Upper lobe of left lung (tissue), 6 donors: ENCODE results near the gene MICAL3. TPM values are rescaled to one million over a fixed set of nuclear protein-coding genes. Genes with fewer than 3 reads are reported as not detected.

ENCODE experiments used
- ATAC-seq, 2 donors: fragments of 200-7000 bp; cut with Tn5 transposase; one replicate each; pipeline ENCODE4 v1.9.1; 2022; ENCODE audit warnings: mild to moderate bottlenecking in 2 of 2, moderate library complexity in 2 of 2; ENCODE audit not compliant: low FRiP score in 2 of 2
- DNase-seq, 2 donors: peaks; one replicate each; pipeline ENCODE4 v3.0.0-alpha.2; 2019 to 2020
- H3K27ac ChIP-seq, 4 donors: fragments of 200-600 bp; sonication (generic); one replicate each; pipeline ENCODE4 v1.5.1; 2016 to 2019
- H3K27me3 ChIP-seq, 4 donors: fragments of 200-600 bp; sonication (generic); one replicate each; pipeline ENCODE4 v1.5.1; 2017 to 2019
- H3K36me3 ChIP-seq, 4 donors: fragments of 200-600 bp; sonication (generic); one replicate each; pipeline ENCODE4 v1.5.1; 2016 to 2019
- H3K4me1 ChIP-seq, 4 donors: fragments of 200-600 bp; sonication (generic); one replicate each; pipeline ENCODE4 v1.5.1; 2018 to 2019
- H3K4me3 ChIP-seq, 4 donors: fragments of 200-600 bp; sonication (generic); one replicate each; pipeline ENCODE4 v1.5.1; 2017 to 2019; ENCODE audit warnings: mild to moderate bottlenecking in 2 of 4, moderate library complexity in 1 of 4
- H3K9me3 ChIP-seq, 4 donors: fragments of 200-600 bp; sonication (generic); one replicate each; pipeline ENCODE4 v1.5.1; 2018 to 2019
- EP300 ChIP-seq, 4 donors: sonication (generic); formaldehyde crosslinking; IDR thresholded peaks; one replicate each; pipeline ENCODE4 v1.5.1; 2017; ENCODE audit warnings: antibody characterized with exemption in 4 of 4, control low read depth in 2 of 4
- POLR2A ChIP-seq, 4 donors: fragments of 450-650 bp; IDR thresholded peaks; one replicate each; pipeline ENCODE4 v1.5.1; 2016 to 2017; ENCODE audit warnings: antibody characterized with exemption in 4 of 4, mild to moderate bottlenecking in 2 of 4
- POLR2AphosphoS5 ChIP-seq, 2 donors: sonication (generic); formaldehyde crosslinking; IDR thresholded peaks; one replicate each; pipeline ENCODE4 v1.5.1; 2017; ENCODE audit warnings: antibody characterized with exemption in 2 of 2
- WGBS, 2 donors: methylation state at CpG; one replicate each; pipeline ENCODE4 v1.1.5; 2017 to 2018; 5-methylcytosine and 5-hydroxymethylcytosine counted together
- total RNA-seq, 6 donors: library from RNA; depleted of rRNA in 4 of 6; stranded (reverse); fragments of >200 nt in 4 of 6; gene quantifications; one replicate each; pipeline versions ENCODE4 v1.1.0 to v1.2.1, GENCODE V29; 2016 to 2021
- TF ChIP-seq, protein P1 (sequence below), 6 experiments: fragments of 450-650 bp in 4 of 6; fragments of 200-600 bp in 2 of 6; sonication (generic) in 2 of 6; IDR thresholded peaks; one replicate each; pipeline ENCODE4 v1.5.1; 2016 to 2019; ENCODE audit warnings: antibody characterized with exemption in 6 of 6
- donor health status: DM: no; HTN: no; CAD: no; lungs with moderate emphysema.
- donor health status: DM: no; HTN: yes; CAD: no; lungs with severe emphysema.

MICAL3 gene
- total RNA-seq, 6 donors from 2014 or later = 6.4 to 39.8 (median 23.4) TPM

DNA sequence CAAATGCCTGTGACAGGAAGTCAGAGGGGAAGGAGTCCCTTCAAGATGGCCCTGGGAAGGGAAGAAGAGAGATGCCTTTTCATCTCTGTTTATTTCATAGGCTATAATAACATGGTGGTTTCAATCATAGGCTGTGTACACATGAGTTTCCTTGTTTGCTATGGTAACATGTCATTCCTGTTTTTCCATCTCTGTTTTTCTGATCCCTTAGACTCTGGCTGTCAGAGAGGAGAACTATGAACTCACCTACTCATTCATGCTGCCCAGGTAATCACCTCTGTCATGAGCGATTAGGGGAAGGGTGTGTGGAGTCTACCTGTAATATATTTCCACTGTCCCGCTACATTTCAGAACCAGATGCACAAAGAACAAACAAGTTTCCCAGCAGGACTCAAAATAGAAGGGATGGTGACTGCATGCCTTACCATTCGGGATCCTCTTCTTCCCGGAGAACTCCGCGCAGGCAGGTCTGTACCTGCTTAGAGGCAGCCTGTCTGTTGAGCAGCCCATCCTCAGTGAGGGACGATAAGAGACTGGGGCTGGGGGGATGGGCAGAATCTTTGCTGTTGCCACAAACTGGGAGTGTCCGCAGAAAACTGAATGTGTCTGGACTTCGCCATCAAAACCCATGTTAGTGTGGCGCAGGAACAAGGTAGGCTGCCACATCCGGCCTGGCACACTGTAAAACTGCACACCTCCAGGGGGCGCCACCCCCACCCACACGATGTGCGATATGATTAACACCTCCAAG lies 46.4 kb upstream of the MICAL3 start:
- WGBS, 2 donors = 78 to 83% methylated on average over 14 of the region's 14 CpGs
- no peaks in the 10 kb centered on the region for H3K27me3 ChIP-seq
- no peak overlapping the region for H3K27ac ChIP-seq
- H3K36me3 ChIP-seq = no peaks in the 10 kb centered on the region
- peaks cover 0 to under 1% (median 0%) of the 10 kb centered on the region in 4 donors for H3K4me1 ChIP-seq
- no peak overlapping the region for H3K4me3 ChIP-seq
- DNase-seq = no peak
- H3K9me3 ChIP-seq = no peaks in the 10 kb centered on the region
- TF ChIP-seq POLR2A (IDR thresholded peaks at IDR 0.05) (no peak), POLR2AphosphoS5 (IDR thresholded peaks at IDR 0.05) (no peak)
- no peak for ATAC-seq

DNA sequence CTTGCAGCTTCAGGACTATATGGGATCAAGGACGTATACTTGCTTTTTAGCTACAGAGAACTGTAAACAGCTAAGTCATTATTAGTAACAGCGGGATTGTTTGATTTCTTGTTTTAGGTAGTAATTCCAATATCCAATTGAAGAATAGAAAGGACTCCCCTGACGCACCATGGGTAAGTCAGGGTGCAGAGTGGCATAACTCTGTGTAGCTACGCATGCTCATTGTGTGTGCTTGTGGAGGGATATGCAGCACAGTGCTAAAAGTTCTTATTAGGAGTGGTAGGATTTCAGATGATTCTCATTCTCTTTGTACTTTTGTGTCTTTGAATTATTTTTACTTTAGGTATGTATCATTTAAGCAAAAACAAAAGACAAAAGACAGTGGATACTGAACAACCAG lies 45.7 kb upstream of the MICAL3 start:
- Histone ChIP-seq H3K27ac (no peak overlapping the region), H3K27me3 (no peaks in the 10 kb centered on the region), H3K4me3 (no peak overlapping the region), H3K4me1 (no peaks in the 10 kb centered on the region), H3K36me3 (no peaks in the 10 kb centered on the region), H3K9me3 (no peaks in the 10 kb centered on the region)
- no peak for ATAC-seq
- 82 to 93% methylated on average over 4 of the region's 4 CpGs for WGBS, 2 donors
- no peak for TF ChIP-seq POLR2A (IDR thresholded peaks at IDR 0.05)
- TF ChIP-seq EP300 (IDR thresholded peaks at IDR 0.05) = no peak
- no peak for DNase-seq

DNA sequence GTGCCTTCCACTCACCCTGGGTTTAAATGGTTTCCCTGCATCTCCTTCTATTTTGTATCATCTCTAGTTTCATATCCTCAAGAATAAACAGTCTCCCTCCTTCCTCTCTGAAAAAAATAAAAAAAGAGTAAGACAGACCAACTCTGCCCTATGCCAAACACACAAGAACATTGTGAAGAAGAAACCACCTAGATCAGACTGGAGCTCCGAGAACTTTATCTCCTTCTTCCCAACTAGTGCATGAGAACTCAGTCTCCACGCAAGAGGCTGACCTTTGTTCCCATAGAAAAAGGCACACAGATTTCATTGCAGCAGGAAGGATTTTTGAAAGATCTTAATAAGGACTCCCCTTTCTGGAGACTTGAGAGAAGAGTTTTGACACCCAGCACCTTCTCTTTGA lies 44.7 kb upstream of the MICAL3 start:
- Histone ChIP-seq H3K27ac (no peak overlapping the region), H3K4me1 (no peaks in the 10 kb centered on the region), H3K27me3 (no peaks in the 10 kb centered on the region), H3K9me3 (no peaks in the 10 kb centered on the region), H3K36me3 (no peaks in the 10 kb centered on the region), H3K4me3 (no peak overlapping the region)
- WGBS, 2 donors = 74 to 76% methylated on average over 2 of the region's 2 CpGs
- ATAC-seq (no peak), DNase-seq (no peak)
- TF ChIP-seq, protein P1, sequence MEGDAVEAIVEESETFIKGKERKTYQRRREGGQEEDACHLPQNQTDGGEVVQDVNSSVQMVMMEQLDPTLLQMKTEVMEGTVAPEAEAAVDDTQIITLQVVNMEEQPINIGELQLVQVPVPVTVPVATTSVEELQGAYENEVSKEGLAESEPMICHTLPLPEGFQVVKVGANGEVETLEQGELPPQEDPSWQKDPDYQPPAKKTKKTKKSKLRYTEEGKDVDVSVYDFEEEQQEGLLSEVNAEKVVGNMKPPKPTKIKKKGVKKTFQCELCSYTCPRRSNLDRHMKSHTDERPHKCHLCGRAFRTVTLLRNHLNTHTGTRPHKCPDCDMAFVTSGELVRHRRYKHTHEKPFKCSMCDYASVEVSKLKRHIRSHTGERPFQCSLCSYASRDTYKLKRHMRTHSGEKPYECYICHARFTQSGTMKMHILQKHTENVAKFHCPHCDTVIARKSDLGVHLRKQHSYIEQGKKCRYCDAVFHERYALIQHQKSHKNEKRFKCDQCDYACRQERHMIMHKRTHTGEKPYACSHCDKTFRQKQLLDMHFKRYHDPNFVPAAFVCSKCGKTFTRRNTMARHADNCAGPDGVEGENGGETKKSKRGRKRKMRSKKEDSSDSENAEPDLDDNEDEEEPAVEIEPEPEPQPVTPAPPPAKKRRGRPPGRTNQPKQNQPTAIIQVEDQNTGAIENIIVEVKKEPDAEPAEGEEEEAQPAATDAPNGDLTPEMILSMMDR (IDR thresholded peaks at IDR 0.05) = no peak
- TF ChIP-seq EP300 (IDR thresholded peaks at IDR 0.05) (no peak), POLR2A (IDR thresholded peaks at IDR 0.05) (no peak), POLR2AphosphoS5 (IDR thresholded peaks at IDR 0.05) (no peak)

DNA sequence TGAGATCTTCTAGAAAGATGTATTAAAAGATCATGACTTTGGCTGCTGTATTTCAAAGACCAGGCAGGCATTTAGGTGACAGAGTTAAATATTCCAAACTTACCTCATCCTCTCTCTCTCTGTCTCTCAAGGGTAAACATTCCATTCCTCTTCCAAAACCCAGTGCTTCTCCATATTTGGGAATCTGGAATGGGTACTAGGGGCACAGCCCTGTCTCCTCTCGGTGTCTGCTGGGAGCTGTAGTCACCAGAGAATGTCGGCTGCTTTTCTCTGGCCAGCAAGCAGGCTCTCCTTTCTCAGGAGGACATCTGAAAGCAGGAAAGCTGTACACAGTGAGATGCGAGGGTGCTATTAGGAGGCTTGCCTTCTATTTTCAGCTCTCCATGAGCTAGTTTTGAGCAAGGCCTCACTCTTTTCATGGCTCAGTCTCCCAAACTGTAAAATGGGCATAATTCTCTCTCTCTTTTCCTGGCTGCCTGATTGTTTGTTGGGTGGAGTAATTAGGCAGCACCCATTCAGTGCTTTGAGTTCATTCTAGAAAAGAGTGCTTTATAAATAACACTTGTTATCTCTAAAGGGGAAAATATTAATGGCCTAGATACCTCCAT lies 44.1 kb upstream of the MICAL3 start:
- Histone ChIP-seq H3K27ac (no peak overlapping the region), H3K9me3 (no peaks in the 10 kb centered on the region), H3K4me1 (no peaks in the 10 kb centered on the region), H3K36me3 (no peaks in the 10 kb centered on the region), H3K4me3 (no peak overlapping the region), H3K27me3 (no peaks in the 10 kb centered on the region)
- 70 to 73% methylated on average over 3 of the region's 3 CpGs for WGBS, 2 donors
- DNase-seq (no peak), ATAC-seq (peak in 1 of 2 donors; percentile 59)
- TF ChIP-seq EP300 (IDR thresholded peaks at IDR 0.05) (no peak), POLR2AphosphoS5 (IDR thresholded peaks at IDR 0.05) (no peak), POLR2A (IDR thresholded peaks at IDR 0.05) (no peak)
- TF ChIP-seq, protein P1 (IDR thresholded peaks at IDR 0.05) = no peak

DNA sequence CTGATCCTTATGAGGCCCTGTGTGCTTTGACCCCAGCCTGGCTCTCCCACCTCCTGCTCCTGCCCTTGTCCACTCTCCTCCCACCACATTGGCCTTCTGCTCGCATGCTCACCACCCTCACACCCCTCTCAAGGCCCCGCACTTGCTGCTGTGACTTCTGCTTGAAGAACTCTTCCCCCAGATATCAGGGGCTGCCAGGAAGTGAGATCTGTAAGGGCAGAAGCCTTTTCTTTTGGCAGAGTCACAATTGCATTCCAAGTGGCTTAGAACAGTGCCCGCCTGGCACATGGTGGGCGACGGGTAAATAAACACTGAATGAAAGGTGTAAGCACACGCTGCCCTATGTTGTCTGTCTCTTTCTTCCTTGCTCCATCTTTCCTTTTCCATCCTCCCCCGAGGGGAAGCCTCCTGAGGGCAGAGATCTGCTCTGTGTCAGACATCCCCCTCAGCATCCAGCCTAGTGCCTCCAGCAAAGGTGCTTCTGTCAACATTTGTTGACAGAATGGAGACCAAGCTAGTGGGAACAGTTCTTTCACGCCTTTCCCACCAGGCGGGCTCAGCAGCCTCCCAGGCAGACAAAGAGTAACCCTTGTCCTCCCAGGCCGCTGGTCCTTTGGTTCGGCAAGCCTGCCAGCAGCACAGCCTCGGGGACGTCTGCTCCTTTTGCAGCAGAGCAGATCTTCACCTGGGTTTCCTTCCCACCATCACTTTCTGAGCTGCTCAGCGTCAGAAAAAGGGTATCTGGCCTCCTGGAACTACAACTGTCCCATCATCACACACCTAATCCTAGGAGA lies 43.4 kb upstream of the MICAL3 start:
- Histone ChIP-seq H3K27ac (no peak overlapping the region), H3K9me3 (no peaks in the 10 kb centered on the region), H3K4me1 (no peaks in the 10 kb centered on the region), H3K4me3 (no peak overlapping the region), H3K27me3 (no peaks in the 10 kb centered on the region), H3K36me3 (no peaks in the 10 kb centered on the region)
- TF ChIP-seq, protein P1 (IDR thresholded peaks at IDR 0.05) = no peak
- TF ChIP-seq POLR2A (IDR thresholded peaks at IDR 0.05) = no peak
- DNase-seq = no peak
- ATAC-seq = no peak
- 75 to 80% methylated on average over 11 to 14 of the region's 14 CpGs for WGBS, 2 donors
